WTC11 (cell line): Measurements from ENCODE around the gene FOCAD. TPM values are rescaled to one million over a fixed set of nuclear protein-coding genes. Genes with fewer than 3 reads are reported as not detected.

Experiments
- ATAC-seq: fragments of 200-7000 bp; cut with Tn5 transposase; 2 replicates; pipeline ENCODE4 v1.10.0; 2021; ENCODE audit warnings: mild to moderate bottlenecking, moderate library complexity
- CTCF ChIA-PET: fragments of 300-600 bp; sonication (Branson Sonifier 250); formaldehyde crosslinking; loops from one replicate; lab custom pipeline; 2021; ENCODE audit warnings: antibody characterized with exemption; lab: Charles Lee
- POLR2A ChIA-PET: fragments of 350-600 bp; sonication (Branson Sonifier 250); formaldehyde crosslinking; loops from one replicate; lab custom pipeline; 2021; ENCODE audit warnings: antibody characterized with exemption; lab: Charles Lee
- DNase-seq: peaks from one replicate; pipeline ENCODE4 v3.0.0; 2021; ENCODE audit warnings: low spot score
- H3K27ac Mint-ChIP-seq: 2 replicates; pipeline ENCODE4 v1.8.0; 2021; ENCODE audit warnings: mixed read lengths
- H3K27me3 Mint-ChIP-seq: 2 replicates; pipeline ENCODE4 v1.8.0; 2021; ENCODE audit warnings: low read depth, mild to moderate bottlenecking, moderate library complexity, mixed read lengths
- H3K36me3 Mint-ChIP-seq: 2 replicates; pipeline ENCODE4 v1.8.0; 2021; ENCODE audit warnings: mixed read lengths
- H3K4me1 Mint-ChIP-seq: 2 replicates; pipeline ENCODE4 v1.8.0; 2022; ENCODE audit warnings: mixed read lengths
- H3K4me3 Mint-ChIP-seq: 2 replicates; pipeline ENCODE4 v1.8.0; 2021; ENCODE audit warnings: mild to moderate bottlenecking, moderate library complexity, mixed read lengths
- H3K9me3 Mint-ChIP-seq: 2 replicates; pipeline ENCODE4 v1.8.0; 2021; ENCODE audit warnings: mixed read lengths
- CREM ChIP-seq: sonication (generic); formaldehyde crosslinking; IDR thresholded peaks from 2 replicates; pipeline ENCODE4 v1.8.1; 2022; ENCODE audit warnings: mild to moderate bottlenecking, missing genetic modification reagents, moderate library complexity
- ELF4 ChIP-seq: sonication (generic); formaldehyde crosslinking; IDR thresholded peaks from 2 replicates; pipeline ENCODE4 v1.8.1; 2022; ENCODE audit warnings: low read depth, mild to moderate bottlenecking, moderate library complexity, missing genetic modification reagents
- IRF2 ChIP-seq: sonication (generic); formaldehyde crosslinking; IDR thresholded peaks from 2 replicates; pipeline ENCODE4 v1.8.0; 2022; ENCODE audit warnings: low read depth, missing genetic modification reagents, borderline replicate concordance
- MLX ChIP-seq: sonication (generic); formaldehyde crosslinking; IDR thresholded peaks from 2 replicates; pipeline ENCODE4 v1.8.1; 2023; ENCODE audit warnings: mild to moderate bottlenecking, missing genetic modification reagents, moderate library complexity
- NR2C2 ChIP-seq: sonication (generic); formaldehyde crosslinking; IDR thresholded peaks from 2 replicates; pipeline ENCODE4 v1.8.0; 2022; ENCODE audit warnings: mild to moderate bottlenecking, missing genetic modification reagents
- PREB ChIP-seq: sonication (generic); formaldehyde crosslinking; IDR thresholded peaks from 2 replicates; pipeline ENCODE4 v1.8.1; 2022; ENCODE audit warnings: mild to moderate bottlenecking, missing genetic modification reagents, moderate library complexity, borderline replicate concordance
- SP1 ChIP-seq: sonication (generic); formaldehyde crosslinking; conservative IDR thresholded peaks from 2 replicates; pipeline ENCODE4 v1.8.1; 2022; ENCODE audit warnings: missing genetic modification reagents
- ZNF232 ChIP-seq: sonication (generic); formaldehyde crosslinking; IDR thresholded peaks from 2 replicates; pipeline ENCODE4 v1.8.0; 2022; ENCODE audit warnings: mild to moderate bottlenecking, missing genetic modification reagents
- ZNF671 ChIP-seq: fragments of 250-450 bp; sonication (Bioruptor Pico); IDR thresholded peaks from 2 replicates; pipeline ENCODE4 v1.8.0; 2021; ENCODE audit warnings: mild to moderate bottlenecking
- total RNA-seq: library from RNA; stranded (reverse); gene quantifications from 3 replicates; pipeline ENCODE4 v1.2.3, GENCODE V29; 2021
- TF ChIP-seq, protein P1 (sequence below): fragments of 250-450 bp; sonication (Bioruptor Pico); IDR thresholded peaks from 2 replicates; pipeline ENCODE4 v2.1.2; 2022; ENCODE audit warnings: mild to moderate bottlenecking, moderate library complexity
- TF ChIP-seq, protein P2 (sequence below): sonication (generic); formaldehyde crosslinking; IDR thresholded peaks from 2 replicates; pipeline ENCODE4 v1.8.1; 2023; ENCODE audit warnings: mild to moderate bottlenecking, moderate library complexity, missing genetic modification reagents
- TF ChIP-seq, protein P3 (sequence below): sonication (generic); formaldehyde crosslinking; IDR thresholded peaks from 2 replicates; pipeline ENCODE4 v1.8.1; 2023; ENCODE audit warnings: mild to moderate bottlenecking, missing genetic modification reagents, borderline replicate concordance
- TF ChIP-seq, protein P4 (sequence below): sonication (generic); formaldehyde crosslinking; IDR thresholded peaks from 2 replicates; pipeline ENCODE4 v1.8.0; 2023; ENCODE audit warnings: missing genetic modification reagents

Gene FOCAD
- total RNA-seq, 1 experiment from 2014 or later: 34.3 TPM

- ChIA-PET CTCF (interaction anchor here (1.8 kb wide), 1 partner anchor 42 kb away, joined by 6 read pairs; no protein-coding TSS in a partner anchor), POLR2A (no interaction called here)
- no peaks in the 10 kb centered on the region for H3K36me3 Mint-ChIP-seq
- no peaks in the 10 kb centered on the region for H3K9me3 Mint-ChIP-seq
- no peak overlapping the region for H3K4me3 Mint-ChIP-seq
- no peak for TF ChIP-seq ZNF671
- TF ChIP-seq, protein P1, sequence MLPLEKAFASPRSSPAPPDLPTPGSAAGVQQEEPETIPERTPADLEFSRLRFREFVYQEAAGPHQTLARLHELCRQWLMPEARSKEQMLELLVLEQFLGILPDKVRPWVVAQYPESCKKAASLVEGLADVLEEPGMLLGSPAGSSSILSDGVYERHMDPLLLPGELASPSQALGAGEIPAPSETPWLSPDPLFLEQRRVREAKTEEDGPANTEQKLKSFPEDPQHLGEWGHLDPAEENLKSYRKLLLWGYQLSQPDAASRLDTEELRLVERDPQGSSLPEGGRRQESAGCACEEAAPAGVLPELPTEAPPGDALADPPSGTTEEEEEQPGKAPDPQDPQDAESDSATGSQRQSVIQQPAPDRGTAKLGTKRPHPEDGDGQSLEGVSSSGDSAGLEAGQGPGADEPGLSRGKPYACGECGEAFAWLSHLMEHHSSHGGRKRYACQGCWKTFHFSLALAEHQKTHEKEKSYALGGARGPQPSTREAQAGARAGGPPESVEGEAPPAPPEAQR (CRISPR knock-in tag): no peak
- TF ChIP-seq, protein P2, sequence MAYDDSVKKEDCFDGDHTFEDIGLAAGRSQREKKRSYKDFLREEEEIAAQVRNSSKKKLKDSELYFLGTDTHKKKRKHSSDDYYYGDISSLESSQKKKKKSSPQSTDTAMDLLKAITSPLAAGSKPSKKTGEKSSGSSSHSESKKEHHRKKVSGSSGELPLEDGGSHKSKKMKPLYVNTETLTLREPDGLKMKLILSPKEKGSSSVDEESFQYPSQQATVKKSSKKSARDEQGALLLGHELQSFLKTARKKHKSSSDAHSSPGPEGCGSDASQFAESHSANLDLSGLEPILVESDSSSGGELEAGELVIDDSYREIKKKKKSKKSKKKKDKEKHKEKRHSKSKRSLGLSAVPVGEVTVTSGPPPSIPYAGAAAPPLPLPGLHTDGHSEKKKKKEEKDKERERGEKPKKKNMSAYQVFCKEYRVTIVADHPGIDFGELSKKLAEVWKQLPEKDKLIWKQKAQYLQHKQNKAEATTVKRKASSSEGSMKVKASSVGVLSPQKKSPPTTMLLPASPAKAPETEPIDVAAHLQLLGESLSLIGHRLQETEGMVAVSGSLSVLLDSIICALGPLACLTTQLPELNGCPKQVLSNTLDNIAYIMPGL: no peak
- TF ChIP-seq, protein P3, sequence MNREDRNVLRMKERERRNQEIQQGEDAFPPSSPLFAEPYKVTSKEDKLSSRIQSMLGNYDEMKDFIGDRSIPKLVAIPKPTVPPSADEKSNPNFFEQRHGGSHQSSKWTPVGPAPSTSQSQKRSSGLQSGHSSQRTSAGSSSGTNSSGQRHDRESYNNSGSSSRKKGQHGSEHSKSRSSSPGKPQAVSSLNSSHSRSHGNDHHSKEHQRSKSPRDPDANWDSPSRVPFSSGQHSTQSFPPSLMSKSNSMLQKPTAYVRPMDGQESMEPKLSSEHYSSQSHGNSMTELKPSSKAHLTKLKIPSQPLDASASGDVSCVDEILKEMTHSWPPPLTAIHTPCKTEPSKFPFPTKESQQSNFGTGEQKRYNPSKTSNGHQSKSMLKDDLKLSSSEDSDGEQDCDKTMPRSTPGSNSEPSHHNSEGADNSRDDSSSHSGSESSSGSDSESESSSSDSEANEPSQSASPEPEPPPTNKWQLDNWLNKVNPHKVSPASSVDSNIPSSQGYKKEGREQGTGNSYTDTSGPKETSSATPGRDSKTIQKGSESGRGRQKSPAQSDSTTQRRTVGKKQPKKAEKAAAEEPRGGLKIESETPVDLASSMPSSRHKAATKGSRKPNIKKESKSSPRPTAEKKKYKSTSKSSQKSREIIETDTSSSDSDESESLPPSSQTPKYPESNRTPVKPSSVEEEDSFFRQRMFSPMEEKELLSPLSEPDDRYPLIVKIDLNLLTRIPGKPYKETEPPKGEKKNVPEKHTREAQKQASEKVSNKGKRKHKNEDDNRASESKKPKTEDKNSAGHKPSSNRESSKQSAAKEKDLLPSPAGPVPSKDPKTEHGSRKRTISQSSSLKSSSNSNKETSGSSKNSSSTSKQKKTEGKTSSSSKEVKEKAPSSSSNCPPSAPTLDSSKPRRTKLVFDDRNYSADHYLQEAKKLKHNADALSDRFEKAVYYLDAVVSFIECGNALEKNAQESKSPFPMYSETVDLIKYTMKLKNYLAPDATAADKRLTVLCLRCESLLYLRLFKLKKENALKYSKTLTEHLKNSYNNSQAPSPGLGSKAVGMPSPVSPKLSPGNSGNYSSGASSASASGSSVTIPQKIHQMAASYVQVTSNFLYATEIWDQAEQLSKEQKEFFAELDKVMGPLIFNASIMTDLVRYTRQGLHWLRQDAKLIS (CRISPR knock-in tag): no peak
- no peak for TF ChIP-seq NR2C2 (CRISPR knock-in tag)
- no peak for TF ChIP-seq ZNF232 (CRISPR knock-in tag)
- TF ChIP-seq, protein P4, sequence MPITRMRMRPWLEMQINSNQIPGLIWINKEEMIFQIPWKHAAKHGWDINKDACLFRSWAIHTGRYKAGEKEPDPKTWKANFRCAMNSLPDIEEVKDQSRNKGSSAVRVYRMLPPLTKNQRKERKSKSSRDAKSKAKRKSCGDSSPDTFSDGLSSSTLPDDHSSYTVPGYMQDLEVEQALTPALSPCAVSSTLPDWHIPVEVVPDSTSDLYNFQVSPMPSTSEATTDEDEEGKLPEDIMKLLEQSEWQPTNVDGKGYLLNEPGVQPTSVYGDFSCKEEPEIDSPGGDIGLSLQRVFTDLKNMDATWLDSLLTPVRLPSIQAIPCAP (CRISPR knock-in tag): no peak
- TF ChIP-seq MLX (CRISPR knock-in tag): no peak
- no peaks in the 10 kb centered on the region for H3K27me3 Mint-ChIP-seq
- no peak for DNase-seq
- no peaks in the 10 kb centered on the region for H3K4me1 Mint-ChIP-seq
- ATAC-seq: no peak
- H3K27ac Mint-ChIP-seq: no peak overlapping the region
Measured at GRCh38 chr9:20898885-20899554, 215.0 kb downstream of the FOCAD start.

DNA sequence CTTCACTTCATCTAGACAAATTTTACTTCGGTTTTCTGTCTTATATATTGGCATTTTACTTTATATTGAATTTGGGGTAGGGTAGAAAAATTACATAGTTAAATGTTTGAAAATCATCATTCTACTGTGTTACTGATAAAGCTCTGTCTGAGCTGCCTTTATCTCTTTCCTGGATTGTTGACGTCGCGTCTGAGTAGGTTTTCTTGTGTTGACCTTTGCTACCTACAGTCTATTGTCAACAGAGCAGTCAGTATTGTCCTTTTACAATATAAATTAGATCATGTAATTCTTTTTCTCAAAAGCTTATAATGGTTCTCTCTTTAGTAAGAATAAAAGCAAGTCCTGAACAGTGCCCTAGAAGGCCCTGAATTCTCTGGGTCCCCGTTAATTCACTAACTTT lies 219.2 kb downstream of the FOCAD start:
- Mint-ChIP-seq H3K4me1 (no peaks in the 10 kb centered on the region), H3K27me3 (no peaks in the 10 kb centered on the region), H3K9me3 (no peaks in the 10 kb centered on the region), H3K4me3 (no peak overlapping the region), H3K27ac (no peak overlapping the region), H3K36me3 (no peaks in the 10 kb centered on the region)
- TF ChIP-seq ELF4 (CRISPR knock-in tag) (no peak), SP1 (CRISPR knock-in tag) (no peak), PREB (CRISPR knock-in tag) (no peak), IRF2 (no peak), CREM (CRISPR knock-in tag) (no peak), ZNF671 (no peak)
- no peak for ATAC-seq
- POLR2A ChIA-PET: no interaction called here
- CTCF ChIA-PET: interaction anchor here (0.5 kb wide), 1 partner anchor 37 kb away, joined by 3 read pairs; no protein-coding TSS in a partner anchor
- no peak for DNase-seq
